Testis (tissue), 2 donors: ENCODE results near the gene KCNK7.

ENCODE experiments used
- POLR2A ChIP-seq: fragments of 450-650 bp; IDR thresholded peaks from one replicate; pipeline ENCODE4 v1.6.1; 2017; ENCODE audit warnings: antibody characterized with exemption, mild to moderate bottlenecking, moderate library complexity
- TF ChIP-seq, protein P1 (sequence below), 3 experiments: fragments of 450-650 bp in 2 of 3; fragments of 200-600 bp in 1 of 3; sonication (generic) in 1 of 3; IDR thresholded peaks; one replicate each; pipeline ENCODE4 v1.5.1; 2016 to 2019; ENCODE audit warnings: antibody characterized with exemption in 3 of 3, mild to moderate bottlenecking in 2 of 3, moderate library complexity in 1 of 3

DNA sequence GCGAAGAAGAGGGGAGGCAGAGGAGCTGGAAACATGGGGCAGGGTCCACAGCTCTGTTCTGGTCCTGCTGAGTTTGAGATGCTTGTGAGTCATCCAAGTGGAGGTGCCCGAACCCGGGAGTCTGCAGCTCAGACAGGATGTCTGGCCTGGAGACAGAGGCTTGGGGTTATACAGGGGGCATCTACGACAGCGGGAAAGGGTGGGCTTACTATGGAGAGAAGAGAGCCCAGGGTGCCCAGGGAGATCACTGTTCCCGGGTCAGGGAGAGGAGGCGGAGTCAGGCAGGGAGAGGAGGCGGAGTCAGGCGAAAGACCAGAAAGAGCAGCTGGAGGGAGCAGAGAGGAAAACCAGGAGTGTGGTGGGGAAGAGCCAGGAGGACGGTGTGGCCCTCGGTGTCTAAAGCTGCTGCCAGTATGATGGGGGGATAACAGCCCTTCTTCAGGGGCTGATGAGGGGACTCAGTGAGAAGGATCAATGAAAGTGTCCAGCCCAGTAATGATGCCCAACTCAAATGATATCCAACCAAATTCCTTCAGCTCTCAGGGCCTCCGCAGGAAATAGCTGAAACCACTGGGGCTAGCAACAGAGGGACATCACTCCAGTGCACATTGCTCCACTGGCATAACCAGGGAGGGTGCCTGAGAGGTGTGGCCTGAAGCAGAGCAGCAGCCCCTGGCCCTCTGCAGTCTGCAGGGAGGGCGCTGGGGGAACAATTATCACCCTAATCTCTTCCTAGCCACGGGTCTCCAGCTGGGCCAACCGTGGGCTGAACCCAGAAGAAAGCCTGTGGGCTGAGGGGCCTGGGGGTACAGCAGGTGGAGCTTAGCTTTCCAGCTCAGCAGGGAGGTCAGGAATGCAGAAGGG is 34.8 kb downstream of the KCNK7 start:
- TF ChIP-seq, protein P1, sequence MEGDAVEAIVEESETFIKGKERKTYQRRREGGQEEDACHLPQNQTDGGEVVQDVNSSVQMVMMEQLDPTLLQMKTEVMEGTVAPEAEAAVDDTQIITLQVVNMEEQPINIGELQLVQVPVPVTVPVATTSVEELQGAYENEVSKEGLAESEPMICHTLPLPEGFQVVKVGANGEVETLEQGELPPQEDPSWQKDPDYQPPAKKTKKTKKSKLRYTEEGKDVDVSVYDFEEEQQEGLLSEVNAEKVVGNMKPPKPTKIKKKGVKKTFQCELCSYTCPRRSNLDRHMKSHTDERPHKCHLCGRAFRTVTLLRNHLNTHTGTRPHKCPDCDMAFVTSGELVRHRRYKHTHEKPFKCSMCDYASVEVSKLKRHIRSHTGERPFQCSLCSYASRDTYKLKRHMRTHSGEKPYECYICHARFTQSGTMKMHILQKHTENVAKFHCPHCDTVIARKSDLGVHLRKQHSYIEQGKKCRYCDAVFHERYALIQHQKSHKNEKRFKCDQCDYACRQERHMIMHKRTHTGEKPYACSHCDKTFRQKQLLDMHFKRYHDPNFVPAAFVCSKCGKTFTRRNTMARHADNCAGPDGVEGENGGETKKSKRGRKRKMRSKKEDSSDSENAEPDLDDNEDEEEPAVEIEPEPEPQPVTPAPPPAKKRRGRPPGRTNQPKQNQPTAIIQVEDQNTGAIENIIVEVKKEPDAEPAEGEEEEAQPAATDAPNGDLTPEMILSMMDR (IDR thresholded peaks at IDR 0.05): no peak
- TF ChIP-seq POLR2A: no peak
